NCI-H2107 treated with DMSO at 0.1 percent for 48 hours (cell line): ENCODE data around the gene MAPK10.
"Not testable (repeated sequence)": the region's sequence is repeated elsewhere in the genome, so short reads cannot be mapped to it uniquely, and the experiment has no call there.

Source experiments
- DNase-seq: peaks from one replicate; lab custom pipeline; 2025; ENCODE audit not compliant: unreplicated experiment; lab: John Stamatoyannopoulos, UW

MAPK10 gene

GRCh38 chr4:86114563-86114962 is 245.3 kb downstream of the MAPK10 start:
- DNase-seq = no peak

- no peak for DNase-seq
Observed at GRCh38 chr4:86108834-86109233, 251.0 kb downstream of the MAPK10 start.

- DNase-seq = no peak
Observed at GRCh38 chr4:86108137-86108536, 251.7 kb downstream of the MAPK10 start.

GRCh38 chr4:86107112-86107511 is 252.7 kb downstream of the MAPK10 start:
- no peak for DNase-seq

- DNase-seq = no peak
Observed at GRCh38 chr4:86106475-86106874, 253.4 kb downstream of the MAPK10 start.

- no peak for DNase-seq
Observed at GRCh38 chr4:86101841-86102240, 258.0 kb downstream of the MAPK10 start.

GRCh38 chr4:86101410-86101809 is 258.4 kb downstream of the MAPK10 start:
- DNase-seq = no peak

GRCh38 chr4:86100539-86101215 is 259.2 kb downstream of the MAPK10 start:
- DNase-seq = no peak

GRCh38 chr4:86099348-86099747 is 260.5 kb downstream of the MAPK10 start:
- no peak for DNase-seq

- DNase-seq = no peak
Observed at GRCh38 chr4:86098691-86099090, 261.2 kb downstream of the MAPK10 start.

- DNase-seq = no peak
Observed at GRCh38 chr4:86096373-86096772, 263.5 kb downstream of the MAPK10 start.

- DNase-seq = no peak
Observed at GRCh38 chr4:86092684-86093083, 267.2 kb downstream of the MAPK10 start.

GRCh38 chr4:86091201-86091600 is 268.7 kb downstream of the MAPK10 start:
- no peak for DNase-seq

- DNase-seq = no peak
Observed at GRCh38 chr4:86089781-86090323, 270.0 kb downstream of the MAPK10 start.

- no peak for DNase-seq
Observed at GRCh38 chr4:86089053-86089452, 270.8 kb downstream of the MAPK10 start.

GRCh38 chr4:86075796-86076195 is 284.1 kb downstream of the MAPK10 start:
- DNase-seq = not testable (repeated sequence)

GRCh38 chr4:86060341-86060740 is 299.5 kb downstream of the MAPK10 start:
- DNase-seq = no peak

- DNase-seq = no peak
Observed at GRCh38 chr4:86058621-86059020, 301.2 kb downstream of the MAPK10 start.

- DNase-seq = no peak
Observed at GRCh38 chr4:86055898-86056297, 304.0 kb downstream of the MAPK10 start.

- no peak for DNase-seq
Observed at GRCh38 chr4:86054286-86055032, 305.4 kb downstream of the MAPK10 start.

- DNase-seq = no peak
Observed at GRCh38 chr4:86050496-86050895, 309.4 kb downstream of the MAPK10 start.

- DNase-seq = no peak
Observed at GRCh38 chr4:86048426-86048825, 311.4 kb downstream of the MAPK10 start.
